GM21528 (cell line): ENCODE results near the gene PDE4B.
"Not testable (repeated sequence)": the region's sequence is repeated elsewhere in the genome, so short reads cannot be mapped to it uniquely, and the experiment has no call there.

Experiments
- ATAC-seq: cut with Tn5 transposase; IDR thresholded peaks from one replicate; pipeline ENCODE4 v1.9.1; 2021; ENCODE audit warnings: mild to moderate bottlenecking, moderate library complexity; ENCODE audit not compliant: unreplicated experiment, low FRiP score

Gene PDE4B

GRCh38 chr1:66296370-66296769 lies 503.7 kb downstream of the PDE4B start:
- no peak for ATAC-seq

- ATAC-seq, result no peak
These were observed 504.3 kb downstream of the PDE4B start for GRCh38 chr1:66296951-66297350.

GRCh38 chr1:66298464-66298863 lies 505.8 kb downstream of the PDE4B start:
- no peak for ATAC-seq

- no peak for ATAC-seq
These were observed 507.7 kb downstream of the PDE4B start for GRCh38 chr1:66300280-66300971.

GRCh38 chr1:66300972-66301451 lies 508.3 kb downstream of the PDE4B start:
- ATAC-seq, result peak; percentile 85

- ATAC-seq, result no peak
These were observed 509.6 kb downstream of the PDE4B start for GRCh38 chr1:66302184-66302742.

GRCh38 chr1:66302815-66303214 lies 510.1 kb downstream of the PDE4B start:
- ATAC-seq, result no peak

- no peak for ATAC-seq
These were observed 511.0 kb downstream of the PDE4B start for GRCh38 chr1:66303646-66304045.

GRCh38 chr1:66304128-66304527 lies 511.4 kb downstream of the PDE4B start:
- no peak for ATAC-seq

- no peak for ATAC-seq
These were observed 513.2 kb downstream of the PDE4B start for GRCh38 chr1:66305927-66306326.

GRCh38 chr1:66309006-66309741 lies 516.5 kb downstream of the PDE4B start:
- ATAC-seq, result no peak

GRCh38 chr1:66311092-66311491 lies 518.4 kb downstream of the PDE4B start:
- no peak for ATAC-seq

- ATAC-seq, result no peak
These were observed 518.9 kb downstream of the PDE4B start for GRCh38 chr1:66311628-66312027.

- no peak for ATAC-seq
These were observed 519.7 kb downstream of the PDE4B start for GRCh38 chr1:66312271-66312990.

- no peak for ATAC-seq
These were observed 520.7 kb downstream of the PDE4B start for GRCh38 chr1:66313429-66313828.

- no peak for ATAC-seq
These were observed 523.0 kb downstream of the PDE4B start for GRCh38 chr1:66315671-66316070.

- ATAC-seq, result no peak
These were observed 524.0 kb downstream of the PDE4B start for GRCh38 chr1:66316464-66317247.

- ATAC-seq, result no peak
These were observed 524.5 kb downstream of the PDE4B start for GRCh38 chr1:66317248-66317515.

GRCh38 chr1:66320231-66320630 lies 527.5 kb downstream of the PDE4B start:
- no peak for ATAC-seq

- not testable (repeated sequence) for ATAC-seq
These were observed 529.8 kb downstream of the PDE4B start for GRCh38 chr1:66322462-66322861.
